ENCODE data around the gene JARID2.
"Not testable (repeated sequence)": the region's sequence is repeated elsewhere in the genome, so short reads cannot be mapped to it uniquely, and the experiment has no call there.

The JARID2 gene

DNA sequence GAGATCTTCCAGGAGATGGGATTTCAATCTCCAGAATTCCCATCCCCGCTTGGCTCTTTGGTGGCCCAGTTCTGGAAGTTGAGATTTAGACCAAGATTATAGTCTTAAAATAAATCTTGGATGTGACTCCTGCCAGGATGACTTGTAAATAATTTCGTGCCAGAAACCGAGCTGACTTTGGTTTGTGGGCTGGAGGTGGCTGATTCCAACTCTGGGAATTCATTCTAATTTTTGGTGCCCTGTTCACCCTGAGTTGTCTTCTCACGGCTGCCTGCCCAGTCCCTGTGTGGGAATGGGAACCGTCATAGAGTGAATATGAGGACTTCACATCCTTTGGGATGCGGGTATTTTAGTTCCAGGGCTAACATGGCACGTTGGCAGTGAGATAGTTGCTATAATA, 64.8 kb downstream of the JARID2 start:
- no peak for DNase-seq (ENCODE audit: low spot score)

DNA sequence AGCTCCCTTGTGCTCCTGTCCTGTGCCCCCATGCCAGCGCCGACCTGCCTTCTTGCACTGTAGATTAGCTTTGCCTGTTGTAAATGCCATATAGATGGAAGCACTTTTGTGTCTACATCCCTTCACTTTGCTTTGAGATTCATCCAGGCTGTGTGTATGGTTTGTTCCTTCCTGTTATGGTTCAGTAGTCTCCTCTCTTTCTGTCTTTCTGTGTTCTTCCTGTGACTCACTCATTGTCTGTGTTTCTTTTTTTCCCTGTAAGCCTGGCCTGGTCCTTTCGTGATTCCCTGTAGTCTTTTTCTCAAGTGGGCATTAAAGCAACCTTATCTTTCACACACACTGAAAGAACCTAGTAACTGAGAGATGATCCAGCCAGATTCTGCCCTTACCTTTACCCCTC, 66.6 kb downstream of the JARID2 start:
- DNase-seq (ENCODE audit: low spot score): no peak

DNA sequence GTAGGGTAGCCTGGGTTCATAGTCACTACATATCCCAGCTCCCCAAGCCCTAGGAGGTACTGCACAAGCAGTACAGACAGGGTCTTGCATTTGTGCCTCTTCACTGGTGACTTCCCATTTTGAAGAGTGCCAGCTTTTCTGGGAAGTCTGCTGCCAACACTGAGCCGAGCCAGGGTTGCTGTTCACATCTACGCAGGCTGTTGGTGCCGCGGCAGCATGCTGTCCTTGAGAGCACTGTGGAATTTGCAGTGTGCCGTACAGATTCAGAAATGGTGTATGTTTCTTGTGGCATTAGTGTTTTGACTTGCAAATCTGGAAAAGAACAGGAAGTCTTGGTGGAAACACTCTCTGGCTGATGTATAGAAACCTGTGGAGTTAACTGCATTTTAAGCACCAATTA, 67.5 kb downstream of the JARID2 start:
- no peak for DNase-seq (ENCODE audit: low spot score)

DNA sequence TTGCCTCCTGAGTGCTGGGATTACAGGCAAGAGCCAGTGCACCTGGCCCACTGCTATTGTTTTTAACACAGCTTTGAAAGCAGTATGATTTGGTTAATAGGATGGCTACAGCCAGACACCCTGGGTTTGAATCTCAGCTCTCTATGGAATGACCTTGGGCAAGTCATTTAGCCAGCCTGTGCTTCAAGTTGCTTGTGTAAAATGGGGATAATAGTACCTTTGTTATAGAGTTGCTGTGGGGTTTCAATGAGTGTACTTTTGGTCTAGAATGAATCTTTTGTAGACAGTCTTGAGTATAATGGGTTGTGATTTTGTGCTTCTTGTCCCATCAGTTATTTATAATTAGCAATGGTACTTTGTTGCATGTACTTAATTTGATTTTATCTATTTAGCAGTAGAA, 70.9 kb downstream of the JARID2 start:
- no peak for DNase-seq (ENCODE audit: low spot score)

DNA sequence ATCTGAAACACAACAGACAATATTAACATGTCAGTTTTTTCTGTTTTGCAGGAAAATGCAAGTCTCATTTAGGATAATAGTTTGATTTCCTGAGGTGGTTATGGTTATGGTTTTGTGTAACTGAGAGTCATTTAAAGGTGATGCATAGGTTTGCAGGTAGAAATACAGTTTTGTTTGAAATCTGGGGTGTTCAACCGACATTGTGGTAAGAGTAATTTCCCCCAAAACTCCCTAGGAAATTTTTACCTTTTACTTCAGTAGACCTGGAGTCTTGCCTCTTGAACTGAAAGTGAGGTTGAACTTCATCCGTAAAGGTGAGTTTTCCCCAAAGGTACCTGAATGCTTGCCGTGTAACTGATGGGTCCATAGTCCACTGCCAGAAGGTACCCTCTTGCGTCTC, 71.4 kb downstream of the JARID2 start:
- no peak for DNase-seq (ENCODE audit: low spot score)

DNA sequence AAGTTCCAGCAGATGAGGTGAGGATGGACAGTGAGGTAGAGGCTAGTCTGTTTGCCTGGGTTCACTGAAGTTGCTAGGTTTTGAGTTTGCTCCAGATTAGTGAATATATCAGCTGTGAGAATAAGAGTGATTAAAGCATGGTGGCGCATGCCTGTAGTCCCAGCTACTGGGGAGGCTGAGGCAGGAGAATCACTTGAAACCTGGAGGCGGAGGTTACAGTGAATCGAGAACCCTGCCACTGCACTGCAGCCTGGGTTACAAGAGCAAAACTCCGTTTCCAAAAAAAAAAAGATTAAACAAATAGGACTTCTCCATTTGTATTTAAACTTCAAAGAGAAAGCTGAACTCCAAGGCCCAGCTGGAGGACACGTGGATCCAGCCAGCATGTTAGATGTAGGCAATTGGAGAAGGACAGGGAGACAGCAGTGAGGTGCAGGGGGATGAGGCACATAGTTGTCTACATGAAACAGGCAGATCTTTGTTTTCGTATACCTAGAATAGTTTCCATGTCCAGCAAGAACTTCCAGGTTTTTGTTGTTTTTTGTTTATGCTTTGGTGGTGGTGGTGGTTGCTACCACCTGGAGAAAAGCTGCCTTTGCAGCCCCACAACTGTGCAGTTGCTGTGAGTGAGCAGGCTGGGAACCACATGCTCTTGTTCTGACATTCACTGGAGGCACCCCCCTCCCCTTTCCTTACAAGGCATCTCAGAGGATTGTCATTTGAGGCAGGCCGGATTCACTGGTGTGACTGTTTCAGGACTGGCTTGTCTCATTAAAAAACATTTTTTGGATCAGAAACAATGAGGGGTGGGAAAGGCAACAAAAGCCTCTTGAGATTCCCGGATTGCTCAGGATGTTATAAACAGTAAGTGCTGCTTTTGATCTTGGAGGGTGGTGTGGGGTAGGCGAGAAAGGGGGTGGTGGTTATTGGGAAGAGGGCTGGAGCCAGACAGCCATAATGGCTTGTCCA, 72.3 kb downstream of the JARID2 start:
- no peak for DNase-seq (ENCODE audit: low spot score)

DNA sequence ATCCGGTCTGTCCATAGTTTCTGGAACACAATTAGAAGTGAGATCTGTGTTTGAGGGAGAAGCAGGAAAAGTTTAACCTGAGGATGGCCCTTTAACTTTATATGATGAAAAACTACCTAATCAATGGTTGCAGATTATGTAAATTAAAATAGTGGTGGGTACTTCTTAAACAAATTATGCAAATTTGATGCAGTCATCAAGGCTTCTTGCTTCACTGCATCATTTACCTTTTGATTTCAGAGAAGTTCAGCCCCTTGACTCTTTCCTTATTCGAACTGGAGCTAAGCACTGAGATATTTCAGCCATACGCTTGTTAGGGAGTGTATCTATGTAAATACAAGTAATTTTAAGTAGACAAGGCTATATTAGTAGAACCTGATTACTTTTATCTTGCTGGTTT, 73.8 kb downstream of the JARID2 start:
- no peak for DNase-seq (ENCODE audit: low spot score)

DNA sequence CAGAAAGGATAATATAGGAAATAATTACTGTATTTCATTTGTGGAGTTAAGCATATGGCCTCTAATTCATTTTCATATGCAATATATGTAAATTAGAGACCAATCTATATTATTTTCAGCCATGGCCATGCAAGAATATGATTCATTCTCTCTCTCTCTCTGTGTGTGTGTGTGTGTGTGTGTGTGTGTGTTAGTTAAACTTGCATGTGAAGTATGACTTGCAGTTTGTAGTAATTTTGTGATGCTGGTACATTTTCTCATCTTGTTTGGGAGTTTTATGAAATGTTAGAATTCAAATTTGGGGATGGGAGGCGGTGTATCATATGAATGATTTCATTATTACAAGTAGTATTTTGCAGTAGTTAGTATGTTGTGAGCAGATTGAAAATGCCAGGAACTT, 74.8 kb downstream of the JARID2 start:
- no peak for DNase-seq (ENCODE audit: low spot score)

DNA sequence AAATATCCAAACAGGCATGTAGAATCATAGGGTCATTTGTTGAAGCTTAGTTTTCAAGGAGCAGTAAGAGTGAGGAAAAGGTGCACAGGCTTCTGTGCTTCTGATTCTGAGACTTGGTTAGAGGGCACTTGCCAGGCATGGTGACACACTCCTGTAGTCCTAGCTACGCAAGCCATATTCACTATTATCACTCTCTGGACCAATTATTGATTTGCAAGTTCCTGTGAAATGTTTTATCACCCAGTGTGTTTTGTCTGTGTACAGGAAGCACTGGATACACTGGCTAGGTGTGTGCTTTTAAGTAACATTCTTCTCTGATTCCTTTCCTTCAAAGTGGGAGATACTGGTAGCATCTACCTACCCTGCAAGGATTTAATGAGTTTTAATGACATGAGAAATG, 76.3 kb downstream of the JARID2 start:
- DNase-seq (ENCODE audit: low spot score): no peak

DNA sequence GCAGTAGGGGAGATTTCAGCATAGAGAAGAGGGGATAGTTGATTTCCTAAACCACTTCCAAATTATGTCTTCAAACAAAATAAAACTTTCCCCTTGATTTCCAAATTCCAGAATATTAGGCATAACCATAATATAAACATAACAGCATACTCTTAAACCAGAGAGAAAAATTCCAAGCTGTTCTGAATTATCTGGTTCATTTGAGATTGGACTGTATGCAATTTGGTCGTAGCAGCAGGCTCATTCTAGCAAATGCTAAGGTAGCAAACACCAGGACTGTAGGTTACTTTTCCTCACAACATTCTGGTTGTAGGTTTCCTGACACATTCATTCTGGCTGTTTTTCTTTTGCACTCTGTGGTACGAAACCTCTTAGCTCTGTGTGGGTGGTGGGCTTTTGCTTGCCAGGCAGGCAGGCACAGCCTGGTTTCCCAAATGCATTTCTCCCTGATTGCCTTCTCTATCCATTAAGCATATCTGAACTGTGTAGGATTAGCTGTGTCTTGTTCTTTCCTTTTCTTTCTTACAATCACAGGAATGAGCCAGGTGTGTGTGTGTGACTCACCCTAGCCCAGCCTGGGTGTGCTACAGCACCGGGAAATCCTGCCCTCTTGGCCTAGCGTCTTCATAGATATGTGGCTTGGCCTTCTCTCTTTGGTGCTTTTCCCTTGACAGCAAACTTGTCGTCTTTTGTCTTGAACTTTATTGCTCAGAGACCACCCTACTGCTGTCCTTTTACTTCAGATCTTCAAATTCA, 77.1 kb downstream of the JARID2 start:
- DNase-seq (ENCODE audit: low spot score): no peak

DNA sequence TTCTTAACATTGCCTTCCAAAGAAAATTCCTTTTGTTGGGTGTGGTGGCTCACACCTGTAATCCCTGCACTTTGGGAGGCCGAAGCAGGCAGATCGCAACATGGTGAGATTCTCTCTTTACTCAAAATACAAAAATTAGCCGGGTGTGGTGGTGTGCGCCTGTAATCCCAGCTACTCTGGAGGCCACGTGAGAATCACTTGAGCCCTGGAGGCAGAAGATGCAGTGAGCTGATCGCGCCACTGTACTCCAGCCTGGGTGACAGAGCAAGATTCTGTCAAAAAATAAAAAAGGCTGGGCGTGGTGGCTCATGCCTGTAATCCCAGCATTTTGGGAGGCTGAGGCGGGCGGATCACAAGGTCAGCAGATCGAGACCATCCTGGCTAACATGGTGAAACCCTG, 77.7 kb downstream of the JARID2 start:
- DNase-seq (ENCODE audit: low spot score): not testable (repeated sequence)

DNA sequence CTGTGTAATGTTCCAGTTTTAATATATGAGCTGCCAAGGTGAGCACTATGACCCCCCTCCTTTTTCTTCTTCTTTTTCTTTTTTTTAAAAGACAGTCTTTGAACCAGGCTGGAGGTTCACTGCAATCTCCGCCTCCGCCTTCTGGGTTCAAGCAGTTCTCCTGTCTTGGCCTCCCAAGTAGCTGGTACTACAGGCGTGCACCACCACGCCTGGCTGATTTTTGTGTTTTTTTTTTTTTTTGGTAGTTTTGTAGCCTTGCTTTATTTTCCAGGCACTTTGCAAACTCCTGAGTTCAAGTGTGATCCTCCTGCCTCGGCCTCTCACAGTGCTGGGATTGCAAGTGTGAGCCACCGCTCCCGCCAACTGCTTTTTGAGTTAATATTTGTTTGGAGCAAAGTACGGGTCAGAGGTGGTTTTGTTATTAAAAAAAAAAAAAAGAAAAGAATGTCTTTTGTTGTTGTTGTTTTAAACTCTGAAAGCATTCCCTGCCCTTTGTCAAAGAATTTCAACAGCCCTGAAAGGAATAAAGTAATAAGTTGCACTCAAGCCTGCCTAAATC, 78.6 kb downstream of the JARID2 start:
- no peak for DNase-seq (ENCODE audit: low spot score)

DNA sequence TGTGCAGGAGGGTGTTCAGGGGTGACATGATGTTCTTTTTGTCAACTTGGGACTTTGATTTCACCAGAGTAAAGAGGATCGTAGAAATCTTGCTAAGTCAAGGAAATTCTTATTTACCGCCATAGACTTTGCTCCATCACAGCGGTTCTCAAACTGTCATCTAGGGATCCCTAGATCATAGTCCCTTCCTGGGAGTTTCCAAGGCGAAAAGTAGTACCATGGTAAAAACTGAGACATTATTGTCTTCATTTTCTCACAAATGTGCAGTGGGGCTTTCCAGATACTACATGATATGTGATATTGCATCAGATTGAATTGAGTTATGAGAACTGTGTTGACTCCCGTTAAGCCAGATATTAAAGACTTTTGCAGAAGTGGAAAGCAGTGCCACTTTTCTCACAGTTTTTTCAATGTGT, 79.7 kb downstream of the JARID2 start:
- no peak for DNase-seq (ENCODE audit: low spot score)

DNA sequence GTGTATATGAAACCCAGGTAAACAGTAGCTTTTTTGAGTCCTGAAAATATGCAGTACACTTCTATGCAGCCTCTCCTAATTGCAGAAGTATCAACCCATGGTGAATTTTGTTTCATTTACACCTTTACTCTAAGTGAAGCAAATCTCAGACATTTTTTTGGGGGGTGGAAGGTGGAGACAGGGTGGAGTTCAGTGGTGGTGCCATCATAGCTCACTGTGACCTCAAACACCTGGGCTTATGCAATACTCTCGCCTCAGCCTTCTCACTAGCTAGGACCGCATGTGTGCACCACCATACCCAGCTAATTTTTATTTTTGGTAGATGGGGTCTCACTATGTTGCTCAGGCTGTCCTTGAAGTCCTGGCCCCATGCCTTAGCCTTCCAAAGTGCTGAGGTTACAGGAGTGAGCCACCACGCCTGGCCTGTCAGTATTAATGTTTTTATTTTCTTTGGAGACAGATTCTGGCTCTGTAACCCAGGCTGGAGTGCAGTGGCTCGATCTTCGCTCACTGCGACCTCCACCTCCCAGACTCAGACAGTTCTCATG, 80.3 kb downstream of the JARID2 start:
- DNase-seq (ENCODE audit: low spot score): no peak

DNA sequence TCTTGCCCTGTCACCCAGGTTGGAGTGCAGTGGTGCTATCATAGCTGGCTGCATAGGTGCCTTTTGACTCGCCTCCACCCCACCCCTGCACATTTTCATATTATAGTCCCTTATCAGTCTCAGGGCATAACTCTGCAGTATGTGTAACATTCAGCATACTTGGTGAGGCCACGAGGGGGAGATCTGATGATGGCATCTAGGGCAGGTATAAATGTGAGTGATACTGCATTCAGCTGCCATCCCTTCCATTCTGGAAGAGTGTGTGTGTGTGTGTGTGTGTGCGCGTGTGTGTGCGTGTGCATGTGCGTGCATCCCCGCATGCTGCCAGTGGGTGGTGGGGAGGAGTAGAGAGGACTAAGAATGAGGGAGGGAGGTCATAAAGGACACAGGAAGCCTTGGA, 81.4 kb downstream of the JARID2 start:
- peak; percentile 28 for DNase-seq (ENCODE audit: low spot score)

DNA sequence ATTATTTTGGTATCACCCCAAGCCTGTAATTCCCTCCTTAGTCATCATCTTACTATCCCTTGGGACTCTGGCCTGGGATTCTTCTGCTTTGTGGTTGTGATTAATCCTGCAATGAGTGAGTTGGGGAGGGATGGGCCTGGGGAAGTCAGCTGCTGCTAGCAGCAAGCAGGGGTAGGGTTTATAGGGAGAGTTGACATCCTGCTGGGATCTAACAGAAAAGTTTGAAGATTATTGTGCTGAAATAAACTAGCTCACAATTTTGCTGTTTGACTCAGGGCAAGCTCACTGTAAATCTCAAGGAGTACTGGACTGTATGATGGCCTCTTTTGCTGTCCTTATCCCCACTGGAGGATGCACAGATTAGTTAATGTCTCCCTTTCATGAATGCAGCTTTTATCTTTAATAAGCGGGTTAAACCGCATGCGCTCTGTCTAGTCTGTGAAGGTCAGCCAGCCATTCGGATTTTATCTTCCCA, 83.4 kb downstream of the JARID2 start:
- DNase-seq (ENCODE audit: low spot score): no peak

DNA sequence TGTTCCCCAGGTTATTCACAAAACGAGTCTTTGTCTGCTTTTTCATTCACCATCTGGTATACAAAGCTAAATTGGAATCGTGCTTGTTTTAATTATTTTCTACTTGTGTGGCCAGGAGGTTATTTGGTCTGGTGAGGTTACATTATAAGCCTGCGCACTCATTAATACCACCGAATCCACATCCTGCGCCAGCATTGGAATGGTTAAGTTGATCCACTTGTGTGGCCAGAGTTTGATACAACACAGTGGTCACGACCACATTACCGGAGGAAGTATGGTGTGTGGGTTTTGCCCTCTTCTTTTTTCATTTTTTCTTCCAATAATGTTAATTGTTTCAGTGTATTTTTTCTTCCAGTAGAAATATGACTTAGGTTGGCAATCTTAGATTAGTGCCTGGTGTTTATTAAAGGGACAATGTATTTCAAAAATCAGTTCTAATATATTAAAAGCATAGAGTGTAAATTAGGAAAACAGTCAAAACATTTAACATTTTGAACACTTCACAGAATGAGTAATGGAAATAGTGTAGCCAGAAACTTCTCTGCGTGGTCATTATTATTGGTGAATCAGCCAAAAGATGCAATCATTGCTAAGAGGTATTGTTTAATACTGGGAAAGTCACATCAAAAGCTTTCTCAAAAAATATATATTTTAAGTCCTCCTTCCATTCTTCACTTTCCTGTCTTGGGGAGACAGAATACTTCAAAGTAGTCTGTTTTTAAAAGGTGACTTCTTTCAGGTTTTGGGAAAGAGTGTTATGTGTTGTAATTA, 84.5 kb downstream of the JARID2 start:
- DNase-seq (ENCODE audit: low spot score): no peak

DNA sequence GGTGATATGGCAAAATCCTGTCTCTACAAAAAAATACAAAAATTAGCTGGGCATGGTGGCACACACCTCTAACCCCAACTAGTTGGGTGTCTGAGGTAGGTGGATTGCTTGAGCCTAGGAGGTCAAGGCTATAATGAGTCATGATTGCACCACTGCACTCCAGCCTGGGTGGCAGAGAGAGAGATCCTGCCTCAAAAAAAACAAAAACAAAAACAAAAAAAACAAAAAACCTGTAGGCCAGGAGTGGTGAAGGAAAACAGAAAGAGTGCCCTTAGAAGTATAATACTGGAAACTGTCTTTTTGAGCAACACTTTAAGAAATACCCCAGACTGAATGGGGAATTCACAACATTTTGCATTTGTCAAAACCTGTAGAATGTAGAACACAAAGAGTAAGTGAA, 85.3 kb downstream of the JARID2 start:
- DNase-seq (ENCODE audit: low spot score): no peak

DNA sequence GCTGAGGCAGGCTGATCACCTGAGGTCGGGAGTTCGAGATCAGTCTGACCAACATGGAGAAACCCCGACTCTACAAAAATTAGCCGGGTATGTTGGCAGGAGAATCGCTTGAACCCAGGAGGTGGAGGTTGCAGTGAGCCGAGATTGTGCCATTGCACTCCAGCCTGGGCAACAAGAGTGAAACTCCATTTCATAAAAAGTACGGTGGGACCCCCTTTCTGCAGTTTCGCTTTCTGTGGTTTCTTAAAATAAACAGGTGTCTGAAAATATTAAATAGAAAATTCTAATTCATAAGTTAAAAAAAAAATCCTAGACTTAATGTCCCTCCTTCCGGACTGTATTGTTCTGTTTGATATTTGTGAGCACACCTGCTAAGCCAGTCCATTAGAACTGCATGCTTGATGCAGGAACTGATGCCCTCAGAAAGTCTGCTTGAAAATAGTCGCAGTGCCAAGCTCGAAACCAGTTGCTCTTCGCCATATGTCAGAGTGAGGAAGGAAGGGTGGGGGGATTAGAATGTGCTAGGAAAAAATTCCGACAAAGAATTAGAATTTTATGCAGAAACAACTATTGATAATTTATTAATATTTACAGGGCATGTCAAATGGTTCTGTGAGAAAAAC, 85.9 kb downstream of the JARID2 start:
- no peak for DNase-seq (ENCODE audit: low spot score)

DNA sequence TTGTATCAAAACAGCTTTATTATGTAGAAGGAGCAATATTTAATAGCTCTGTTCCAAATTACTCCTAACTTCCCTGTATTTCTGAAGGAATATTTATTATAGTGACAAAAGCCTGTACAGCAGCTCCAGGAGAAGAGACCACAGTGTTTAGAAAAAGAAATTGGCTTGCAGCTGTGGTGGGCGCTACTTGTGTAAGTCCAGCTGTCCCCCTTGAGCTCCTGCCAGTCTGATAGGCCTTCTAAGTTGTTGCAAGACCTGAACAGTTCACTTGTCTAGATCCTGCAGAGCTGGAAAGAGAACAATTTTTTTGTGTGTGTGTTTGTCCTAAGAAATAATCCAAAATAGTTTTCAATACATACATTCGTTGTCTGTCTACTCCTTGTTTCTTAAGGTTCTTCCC, 86.6 kb downstream of the JARID2 start:
- DNase-seq (ENCODE audit: low spot score): no peak

DNA sequence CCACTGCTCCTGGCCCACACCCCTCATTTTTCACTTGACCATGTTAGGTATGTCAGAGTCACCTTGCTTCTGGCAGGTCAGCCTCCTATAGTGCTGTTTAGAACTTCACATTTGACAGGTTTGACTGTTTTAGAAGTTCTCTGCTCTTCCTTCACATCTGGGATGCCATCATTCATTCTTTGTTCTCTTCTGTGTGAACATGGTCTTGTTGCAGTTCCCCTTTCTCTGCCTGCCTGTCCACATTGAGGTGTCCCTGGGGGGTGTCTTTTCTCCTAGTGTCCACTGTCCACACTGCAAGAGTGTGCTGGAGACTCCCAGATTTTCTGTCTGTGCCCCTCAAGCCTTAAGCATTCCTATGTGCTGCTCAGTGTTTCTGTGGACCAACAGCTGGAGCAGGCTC, 89.5 kb downstream of the JARID2 start:
- no peak for DNase-seq (ENCODE audit: low spot score)

Data from CD4-positive, alpha-beta T cell treated with Interleukin-6 at 100 ng/mL for 8 hours (primary cell).